ENCODE measurements around the gene MITF. TPM values are rescaled to one million over a fixed set of nuclear protein-coding genes. Genes with fewer than 3 reads are reported as not detected.

The MITF gene
- total RNA-seq, 1 experiment from 2014 or later: 0.21 TPM

DNA sequence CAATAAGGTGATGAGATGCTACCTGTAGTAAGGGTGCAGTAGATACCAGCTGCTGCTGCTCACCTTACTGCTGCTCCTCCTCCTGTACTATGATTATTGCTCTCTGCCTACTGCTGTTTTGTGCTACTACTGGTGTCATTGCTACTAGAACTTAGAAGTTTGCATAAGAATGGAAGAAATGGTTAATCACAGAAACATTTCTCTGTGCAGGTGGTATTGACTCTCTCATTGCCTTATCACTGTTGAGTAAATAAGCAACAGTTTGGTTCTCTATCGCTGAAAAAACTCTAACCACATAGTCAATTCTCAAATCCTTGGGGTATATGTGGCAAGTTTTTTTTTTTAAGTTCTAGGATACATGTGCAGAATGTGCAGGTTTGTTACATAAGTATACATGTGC is 16.5 kb downstream of the MITF start:
- DNase-seq: no peak
- Histone ChIP-seq H3K27me3 (ENCODE audit: control insufficient read depth, insufficient read depth, low read length) (no peaks in the 10 kb centered on the region), H3K36me3 (replicated peaks; ENCODE audit: control insufficient read depth, insufficient read depth, low read length) (no peaks in the 10 kb centered on the region), H3K4me3 (ENCODE audit: insufficient read depth, low read depth, low read length) (no peak overlapping the region)

DNA sequence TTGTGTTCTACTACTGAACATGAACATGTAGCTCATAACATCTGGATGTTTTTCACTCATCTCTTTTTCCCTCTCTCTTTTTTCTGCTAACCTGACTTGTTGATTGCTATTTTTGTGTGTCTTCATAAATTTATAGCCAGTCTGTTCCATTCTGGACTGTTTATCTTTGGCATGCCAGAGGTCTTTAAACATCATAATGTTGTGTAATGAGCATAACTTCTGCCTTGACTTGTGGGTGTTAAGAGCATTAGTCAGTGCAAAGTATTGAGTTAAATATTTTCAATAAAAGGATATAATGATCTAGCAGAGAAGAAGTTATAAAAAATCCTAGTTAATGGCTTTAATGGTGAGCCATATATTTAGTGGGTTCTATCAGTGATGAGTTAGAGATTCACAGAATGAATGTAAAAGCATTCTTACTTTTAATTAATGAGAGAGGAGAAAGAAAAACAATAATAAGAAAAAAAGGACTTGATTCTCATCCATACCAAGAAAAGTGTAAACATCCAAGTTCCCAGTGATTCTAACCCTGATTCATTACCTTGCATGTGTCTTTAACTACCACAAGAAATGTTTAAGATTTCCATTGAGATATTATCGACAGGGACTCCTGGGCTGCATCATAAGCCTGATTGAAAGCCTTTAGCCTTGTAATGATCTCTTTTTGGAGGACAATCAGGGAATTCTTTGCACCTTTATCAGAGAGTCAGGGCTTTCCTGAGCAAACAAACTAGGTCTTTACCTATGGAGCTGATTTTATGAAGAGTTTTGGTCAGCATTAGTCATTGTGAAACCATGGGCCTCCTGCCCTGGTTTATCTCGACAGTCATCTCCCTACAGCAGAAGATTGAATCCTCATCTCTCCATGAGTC is 22.9 kb downstream of the MITF start:
- DNase-seq: no peak
- Histone ChIP-seq H3K36me3 (replicated peaks; ENCODE audit: control insufficient read depth, insufficient read depth, low read length) (no peaks in the 10 kb centered on the region), H3K4me3 (ENCODE audit: insufficient read depth, low read depth, low read length) (no peak overlapping the region), H3K27me3 (ENCODE audit: control insufficient read depth, insufficient read depth, low read length) (no peaks in the 10 kb centered on the region)

DNA sequence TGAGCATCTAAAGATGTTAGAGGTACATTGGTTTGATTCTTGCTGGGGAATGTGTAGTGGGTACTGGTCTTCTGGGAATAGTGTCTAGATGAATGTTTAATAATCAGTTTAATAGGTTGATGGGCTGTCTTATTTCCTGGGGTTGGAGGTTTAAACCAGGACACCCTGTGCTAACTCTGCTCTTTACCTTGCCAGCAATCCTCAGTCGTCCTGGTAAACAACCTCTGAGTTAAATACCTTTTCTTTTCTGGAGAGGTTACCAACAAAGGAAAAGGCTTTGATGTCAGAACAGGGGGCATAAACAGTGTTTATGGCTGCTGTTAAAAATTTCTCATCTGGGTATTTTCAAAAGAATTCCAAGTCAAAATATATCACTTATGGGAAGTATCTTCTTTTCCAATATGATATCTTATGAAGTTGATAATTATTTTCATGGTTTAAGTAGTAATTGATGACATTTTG is 23.5 kb downstream of the MITF start:
- Histone ChIP-seq H3K4me3 (ENCODE audit: insufficient read depth, low read depth, low read length) (no peak overlapping the region), H3K36me3 (replicated peaks; ENCODE audit: control insufficient read depth, insufficient read depth, low read length) (no peaks in the 10 kb centered on the region), H3K27me3 (ENCODE audit: control insufficient read depth, insufficient read depth, low read length) (no peaks in the 10 kb centered on the region)
- DNase-seq: no peak

DNA sequence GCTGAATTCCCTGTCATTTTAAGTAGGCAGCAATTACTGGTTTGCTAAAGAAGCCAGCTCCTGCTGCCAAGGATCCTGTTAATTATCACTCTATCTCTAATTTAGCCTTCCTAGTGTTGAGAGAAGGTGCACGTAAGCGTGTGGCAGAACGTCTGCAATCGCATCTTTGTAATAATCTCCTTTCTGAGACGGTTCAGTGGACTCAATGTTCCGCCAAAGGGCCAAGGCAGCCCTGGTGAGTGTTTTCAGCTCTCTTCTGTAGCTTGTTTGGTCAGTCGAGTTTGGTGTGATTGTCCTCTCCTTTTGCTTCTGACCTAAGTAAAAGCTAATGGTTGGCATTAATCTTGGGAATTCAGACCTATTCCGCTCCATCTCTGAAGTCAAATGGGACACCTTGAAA is 24.2 kb downstream of the MITF start:
- Histone ChIP-seq H3K4me3 (ENCODE audit: insufficient read depth, low read depth, low read length) (no peak overlapping the region), H3K36me3 (replicated peaks; ENCODE audit: control insufficient read depth, insufficient read depth, low read length) (no peaks in the 10 kb centered on the region), H3K27me3 (ENCODE audit: control insufficient read depth, insufficient read depth, low read length) (no peaks in the 10 kb centered on the region)
- no peak for DNase-seq

DNA sequence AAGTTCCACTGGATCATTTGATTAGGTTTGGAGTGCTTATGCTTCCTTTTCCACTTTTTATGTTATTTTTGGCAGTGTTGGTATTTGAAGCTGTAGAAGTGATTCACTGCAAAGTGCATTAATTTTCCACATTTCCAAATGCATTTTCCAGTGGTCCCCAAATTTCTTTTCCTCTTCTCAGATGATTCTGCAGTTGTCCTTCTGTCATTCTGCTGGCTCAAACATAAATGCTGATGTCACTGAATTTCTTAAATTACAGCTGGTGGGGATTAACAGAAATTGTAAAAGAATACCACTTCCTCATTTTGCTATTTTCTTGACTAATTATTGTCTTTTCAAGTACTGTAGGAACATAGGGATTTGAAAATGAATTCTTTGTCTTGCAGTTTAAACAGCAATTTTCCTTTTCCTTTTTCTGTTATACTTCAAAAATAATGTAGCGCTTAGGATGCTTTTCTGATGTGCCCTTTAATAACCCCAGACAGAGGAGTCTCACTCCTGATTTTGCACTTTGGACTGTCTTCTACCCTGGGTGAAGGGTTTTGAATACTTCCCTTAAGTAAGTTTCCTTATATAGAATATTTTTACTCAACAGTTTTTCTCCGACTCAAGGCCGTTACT is 25.0 kb downstream of the MITF start:
- no peak for DNase-seq
- no peaks in the 10 kb centered on the region for H3K27me3 ChIP-seq (ENCODE audit: control insufficient read depth, insufficient read depth, low read length)
- H3K36me3 ChIP-seq (replicated peaks; ENCODE audit: control insufficient read depth, insufficient read depth, low read length): no peaks in the 10 kb centered on the region
- H3K4me3 ChIP-seq (ENCODE audit: insufficient read depth, low read depth, low read length): no peak overlapping the region

DNA sequence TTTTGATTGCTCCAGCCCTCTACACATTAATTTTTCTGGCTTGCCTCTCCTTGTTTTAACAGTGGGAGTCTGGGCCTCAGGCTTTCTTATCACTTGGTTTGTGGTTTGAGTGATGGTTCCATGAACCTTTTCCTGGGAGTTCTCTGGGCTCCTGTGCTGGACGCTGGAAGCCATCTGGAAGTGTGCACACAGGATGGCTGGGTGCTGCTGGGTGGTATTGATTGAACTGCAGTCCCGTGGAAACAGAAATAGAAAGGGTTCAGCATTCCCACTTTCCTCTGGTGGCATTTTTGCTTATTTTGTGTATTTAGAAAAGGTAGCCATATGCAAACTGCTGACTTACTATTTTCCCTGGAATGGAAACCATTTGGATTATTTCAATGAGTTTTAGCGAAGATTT is 25.6 kb downstream of the MITF start:
- Histone ChIP-seq H3K4me3 (ENCODE audit: insufficient read depth, low read depth, low read length) (no peak overlapping the region), H3K36me3 (replicated peaks; ENCODE audit: control insufficient read depth, insufficient read depth, low read length) (no peaks in the 10 kb centered on the region), H3K27me3 (ENCODE audit: control insufficient read depth, insufficient read depth, low read length) (no peaks in the 10 kb centered on the region)
- DNase-seq: no peak

DNA sequence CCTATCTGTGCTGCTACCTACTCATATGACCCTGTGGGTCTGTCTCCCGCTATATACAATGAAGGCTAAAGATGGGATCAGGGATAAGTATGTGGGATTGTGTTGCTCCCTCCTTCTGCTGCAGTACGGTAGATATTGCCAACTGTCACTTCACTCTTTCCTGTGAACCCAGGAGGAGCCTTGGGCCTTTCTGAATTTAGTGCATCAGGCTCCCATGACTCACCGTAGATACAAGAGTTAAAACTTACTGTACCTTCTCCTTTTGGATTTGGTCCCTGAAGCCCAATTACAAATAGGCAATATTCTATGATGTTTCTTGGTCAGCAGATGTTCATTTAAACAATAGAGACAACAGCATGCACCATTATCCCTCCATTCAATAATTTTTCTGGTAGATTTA is 27.4 kb downstream of the MITF start:
- Histone ChIP-seq H3K4me3 (ENCODE audit: insufficient read depth, low read depth, low read length) (no peak overlapping the region), H3K27me3 (ENCODE audit: control insufficient read depth, insufficient read depth, low read length) (no peaks in the 10 kb centered on the region), H3K36me3 (replicated peaks; ENCODE audit: control insufficient read depth, insufficient read depth, low read length) (no peaks in the 10 kb centered on the region)
- no peak for DNase-seq

DNA sequence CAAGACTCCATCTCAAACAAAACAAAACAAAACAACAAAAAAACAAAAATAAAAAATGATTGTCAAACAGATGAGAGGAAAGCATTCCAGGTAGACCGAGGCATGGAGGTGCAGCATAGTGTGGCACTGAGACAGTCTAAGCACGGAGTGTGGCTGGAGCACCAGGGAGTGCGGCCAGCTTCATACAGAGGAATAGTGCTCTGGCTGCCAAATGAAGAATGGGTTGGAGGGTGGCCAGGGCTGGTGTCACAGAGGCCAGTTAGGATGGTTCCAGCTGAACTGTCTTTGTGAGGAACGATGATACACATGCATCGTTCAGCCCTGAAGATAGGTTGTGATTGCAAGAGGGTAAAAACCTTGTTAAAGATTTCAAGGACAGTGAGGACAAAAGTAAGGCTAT is 28.3 kb downstream of the MITF start:
- Histone ChIP-seq H3K27me3 (ENCODE audit: control insufficient read depth, insufficient read depth, low read length) (no peaks in the 10 kb centered on the region), H3K4me3 (ENCODE audit: insufficient read depth, low read depth, low read length) (no peak overlapping the region), H3K36me3 (replicated peaks; ENCODE audit: control insufficient read depth, insufficient read depth, low read length) (no peaks in the 10 kb centered on the region)
- DNase-seq: no peak

DNA sequence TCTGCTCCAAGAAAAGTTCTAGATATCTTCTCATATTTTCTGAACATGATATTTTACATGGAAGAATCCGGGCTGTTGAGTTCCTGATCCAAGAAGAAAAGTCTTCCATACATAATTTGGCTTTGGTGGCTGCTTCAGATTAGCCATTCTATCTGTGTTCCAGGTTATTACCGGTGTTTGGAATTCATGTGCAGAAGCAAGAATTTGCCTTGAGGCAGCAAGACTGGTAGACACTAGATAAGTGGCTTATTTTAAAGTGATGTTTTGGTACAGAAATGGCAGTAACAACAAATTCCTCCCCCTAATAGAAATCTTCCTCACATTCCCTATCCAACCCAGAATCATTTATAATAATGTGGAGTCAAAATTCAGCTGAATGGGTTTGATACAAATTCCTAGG is 29.2 kb downstream of the MITF start:
- Histone ChIP-seq H3K36me3 (replicated peaks; ENCODE audit: control insufficient read depth, insufficient read depth, low read length) (no peaks in the 10 kb centered on the region), H3K4me3 (ENCODE audit: insufficient read depth, low read depth, low read length) (no peak overlapping the region), H3K27me3 (ENCODE audit: control insufficient read depth, insufficient read depth, low read length) (no peaks in the 10 kb centered on the region)
- no peak for DNase-seq

DNA sequence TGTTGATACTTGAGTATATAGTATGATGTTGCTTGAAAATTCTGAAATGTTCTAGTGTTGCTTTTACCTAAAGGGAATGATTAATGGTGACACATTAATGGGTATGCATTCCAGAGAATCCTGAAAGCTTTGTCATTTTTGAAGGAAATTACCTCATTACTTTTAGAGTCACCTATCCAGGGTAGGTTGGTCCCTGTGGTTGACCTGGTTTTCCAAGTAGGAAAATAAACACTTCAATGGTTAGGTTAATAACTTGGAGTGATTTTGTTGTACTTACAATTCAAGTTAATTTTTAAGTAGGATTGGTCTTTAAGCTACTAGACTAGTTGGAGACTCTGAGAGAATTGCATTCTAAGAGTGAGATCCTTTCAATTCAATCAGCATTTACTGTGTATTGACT is 31.0 kb downstream of the MITF start:
- H3K27me3 ChIP-seq (ENCODE audit: control insufficient read depth, insufficient read depth, low read length): no peaks in the 10 kb centered on the region
- no peak for DNase-seq
- no peak overlapping the region for H3K4me3 ChIP-seq (ENCODE audit: insufficient read depth, low read depth, low read length)
- H3K36me3 ChIP-seq (replicated peaks; ENCODE audit: control insufficient read depth, insufficient read depth, low read length): no peaks in the 10 kb centered on the region

DNA sequence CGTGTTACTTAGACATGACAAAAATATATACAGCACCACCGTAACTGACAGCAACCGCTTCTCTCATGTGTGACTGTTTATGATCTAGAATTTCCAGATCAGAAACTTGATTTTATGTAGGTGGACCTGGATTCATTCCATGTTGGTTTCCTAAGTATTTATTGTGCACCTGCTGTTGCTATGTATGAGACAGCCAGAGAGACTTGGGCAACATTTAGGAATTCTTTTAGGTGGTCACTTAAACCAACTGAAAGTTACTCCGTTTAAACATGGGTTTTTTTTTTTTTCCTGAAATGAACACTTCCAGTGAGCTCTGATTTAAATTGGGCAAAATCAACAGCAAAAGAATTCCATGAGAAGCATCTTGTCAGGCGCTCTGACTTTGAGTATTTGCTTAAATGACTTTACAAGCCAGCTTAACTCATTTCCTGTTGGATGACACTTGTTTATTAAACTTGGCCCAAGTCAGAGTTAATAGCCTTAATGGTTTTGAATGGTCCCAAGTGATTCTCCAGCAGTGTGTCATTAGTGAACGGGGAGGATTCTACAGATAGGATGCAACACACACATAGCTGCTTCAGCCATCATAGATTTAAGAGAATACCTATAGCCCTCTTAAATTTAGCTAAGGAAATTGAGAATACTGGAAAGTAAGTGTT is 31.8 kb downstream of the MITF start:
- DNase-seq: no peak
- no peaks in the 10 kb centered on the region for H3K36me3 ChIP-seq (replicated peaks; ENCODE audit: control insufficient read depth, insufficient read depth, low read length)
- no peaks in the 10 kb centered on the region for H3K27me3 ChIP-seq (ENCODE audit: control insufficient read depth, insufficient read depth, low read length)
- H3K4me3 ChIP-seq (ENCODE audit: insufficient read depth, low read depth, low read length): no peak overlapping the region

DNA sequence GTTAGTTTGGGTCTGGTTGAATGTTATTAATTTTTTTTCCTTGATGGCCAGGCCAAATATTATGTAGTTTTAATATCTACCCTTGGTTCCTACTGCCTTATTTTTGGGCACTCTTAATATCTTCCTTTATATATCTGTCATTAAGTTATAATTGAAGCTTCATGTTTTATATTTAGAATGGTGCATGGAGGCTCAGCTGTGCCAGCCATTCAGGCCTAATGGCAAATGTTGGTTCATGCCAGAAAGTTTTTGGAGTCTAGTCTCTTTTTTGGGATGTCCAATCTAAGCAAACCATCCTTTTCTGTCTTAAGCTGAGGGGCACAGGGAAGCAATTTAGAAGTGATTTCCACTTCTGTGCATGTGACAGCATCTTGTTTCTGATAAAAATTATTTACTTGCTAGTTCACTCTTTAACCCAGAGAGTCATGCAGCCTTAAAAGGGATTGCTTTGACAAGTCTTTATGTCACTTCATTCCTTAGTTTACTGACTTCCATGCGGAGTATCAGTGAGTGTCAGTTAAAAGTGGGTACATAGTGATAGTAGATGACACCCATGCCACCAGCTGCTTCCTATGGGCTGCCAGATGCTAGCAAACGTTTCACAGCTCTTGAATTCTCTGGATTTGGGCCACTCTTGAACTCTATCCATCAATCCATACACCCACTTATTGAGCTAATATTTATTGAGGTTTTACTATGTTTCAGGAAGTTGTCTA is 33.0 kb downstream of the MITF start:
- Histone ChIP-seq H3K4me3 (ENCODE audit: insufficient read depth, low read depth, low read length) (no peak overlapping the region), H3K36me3 (replicated peaks; ENCODE audit: control insufficient read depth, insufficient read depth, low read length) (no peaks in the 10 kb centered on the region), H3K27me3 (ENCODE audit: control insufficient read depth, insufficient read depth, low read length) (no peaks in the 10 kb centered on the region)
- no peak for DNase-seq

DNA sequence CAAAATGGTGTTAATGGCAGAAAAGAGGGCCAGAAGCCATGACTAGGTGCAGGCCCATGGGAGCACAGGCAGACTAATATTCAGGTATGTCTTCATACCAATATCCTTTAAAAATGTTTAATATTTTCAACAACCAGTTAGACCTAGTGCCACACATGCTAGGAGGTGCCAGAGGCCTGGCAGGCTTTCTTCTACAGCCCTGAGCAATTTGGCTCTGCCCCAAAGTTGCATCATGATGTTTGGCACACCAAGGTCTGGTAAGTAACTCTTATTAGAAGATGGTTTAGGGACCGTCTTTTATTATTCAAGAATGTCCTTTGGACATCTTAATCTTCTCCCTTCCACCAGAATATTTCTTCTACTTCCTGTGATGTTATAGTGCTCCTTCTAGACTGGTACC is 34.8 kb downstream of the MITF start:
- H3K36me3 ChIP-seq (replicated peaks; ENCODE audit: control insufficient read depth, insufficient read depth, low read length): no peaks in the 10 kb centered on the region
- no peak overlapping the region for H3K4me3 ChIP-seq (ENCODE audit: insufficient read depth, low read depth, low read length)
- no peaks in the 10 kb centered on the region for H3K27me3 ChIP-seq (ENCODE audit: control insufficient read depth, insufficient read depth, low read length)
- no peak for DNase-seq

DNA sequence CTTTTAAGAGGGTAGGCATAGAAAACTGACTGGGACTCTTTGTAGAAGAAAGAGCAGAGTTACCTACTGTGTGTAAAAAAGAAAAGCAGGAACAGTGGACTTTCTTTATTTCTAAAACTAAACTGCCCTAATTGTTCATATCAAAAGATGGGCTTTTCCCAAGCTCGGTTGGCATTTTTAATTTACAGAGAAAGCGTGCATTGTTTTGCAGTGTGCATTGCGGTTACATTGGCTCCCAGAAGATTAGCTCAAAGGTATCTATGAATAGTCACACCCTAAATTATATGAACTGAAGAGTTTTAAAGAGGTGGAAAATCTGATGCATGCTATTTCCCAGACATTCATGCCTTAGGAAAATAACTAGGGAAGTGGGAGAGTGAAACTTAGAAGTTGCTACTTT is 36.5 kb downstream of the MITF start:
- DNase-seq: no peak
- Histone ChIP-seq H3K27me3 (ENCODE audit: control insufficient read depth, insufficient read depth, low read length) (no peaks in the 10 kb centered on the region), H3K36me3 (replicated peaks; ENCODE audit: control insufficient read depth, insufficient read depth, low read length) (no peaks in the 10 kb centered on the region)

More for the DNA sequence above, 36.5 kb downstream of the MITF start:
- no peak overlapping the region for H3K4me3 ChIP-seq (ENCODE audit: insufficient read depth, low read depth, low read length)
